Bronchial epithelial cell (primary cell): ENCODE measurements around the gene THOC1. TPM values are rescaled to one million over a fixed set of nuclear protein-coding genes. Genes with fewer than 3 reads are reported as not detected.

Experiments used
- DNase-seq: peaks from one replicate; pipeline ENCODE4 v3.0.0-alpha.2; 2010; ENCODE audit warnings: low read depth
- FAIRE-seq: peaks from 2 replicates; lab custom pipeline; 2011; peaks lifted over from hg19 to GRCh38; lab: Jason Lieb, UNC
- H3K27me3 ChIP-seq: 2 replicates; pipeline ENCODE4 v1.5.1; 2011; ENCODE audit warnings: low read length; ENCODE audit not compliant: control insufficient read depth, insufficient read depth
- H3K36me3 ChIP-seq: 2 replicates; pipeline ENCODE4 v1.5.1; 2011; ENCODE audit warnings: low read length; ENCODE audit not compliant: control insufficient read depth, insufficient read depth
- H3K4me3 ChIP-seq: 2 replicates; pipeline ENCODE4 v1.5.1; 2011; ENCODE audit warnings: mild to moderate bottlenecking, low read depth, low read length, control low read depth
- CTCF ChIP-seq: IDR thresholded peaks from 2 replicates; pipeline ENCODE4 v1.5.1; 2011; ENCODE audit warnings: mild to moderate bottlenecking, moderate library complexity, low read length, control low read depth, inconsistent platforms; ENCODE audit not compliant: insufficient read depth, severe bottlenecking
- total RNA-seq: library from RNA; depleted of rRNA; stranded (reverse); fragments of >200 nt; gene quantifications from 2 replicates; pipeline ENCODE4 v1.2.1, GENCODE V29; 2014

The THOC1 gene
- total RNA-seq, 1 donor from 2014 or later: 32.1 TPM

DNA sequence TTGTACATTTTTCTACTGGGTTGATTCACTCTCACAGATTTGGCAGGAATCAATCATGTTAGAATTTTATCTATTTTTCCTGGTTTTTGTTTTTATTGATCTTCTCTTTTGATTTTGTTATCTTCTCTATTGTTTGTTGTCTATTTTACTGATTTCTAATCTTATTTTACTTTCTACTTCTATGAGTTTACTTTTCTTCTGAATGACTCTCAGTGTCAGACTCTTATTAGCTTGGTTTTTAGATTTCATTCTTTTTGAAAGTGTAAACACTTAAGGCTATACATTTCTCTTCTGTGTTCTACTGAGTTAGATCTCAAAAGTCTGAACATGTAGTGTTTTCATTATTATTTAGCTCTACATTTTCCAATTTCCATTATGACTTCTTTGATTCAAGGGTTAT lies 47.1 kb downstream of the THOC1 start:
- H3K36me3 ChIP-seq: peaks cover 6% of the 10 kb centered on the region
- TF ChIP-seq CTCF: no peak
- H3K27me3 ChIP-seq: no peaks in the 10 kb centered on the region
- FAIRE-seq: no peak
- H3K4me3 ChIP-seq: no peak overlapping the region
- no peak for DNase-seq

DNA sequence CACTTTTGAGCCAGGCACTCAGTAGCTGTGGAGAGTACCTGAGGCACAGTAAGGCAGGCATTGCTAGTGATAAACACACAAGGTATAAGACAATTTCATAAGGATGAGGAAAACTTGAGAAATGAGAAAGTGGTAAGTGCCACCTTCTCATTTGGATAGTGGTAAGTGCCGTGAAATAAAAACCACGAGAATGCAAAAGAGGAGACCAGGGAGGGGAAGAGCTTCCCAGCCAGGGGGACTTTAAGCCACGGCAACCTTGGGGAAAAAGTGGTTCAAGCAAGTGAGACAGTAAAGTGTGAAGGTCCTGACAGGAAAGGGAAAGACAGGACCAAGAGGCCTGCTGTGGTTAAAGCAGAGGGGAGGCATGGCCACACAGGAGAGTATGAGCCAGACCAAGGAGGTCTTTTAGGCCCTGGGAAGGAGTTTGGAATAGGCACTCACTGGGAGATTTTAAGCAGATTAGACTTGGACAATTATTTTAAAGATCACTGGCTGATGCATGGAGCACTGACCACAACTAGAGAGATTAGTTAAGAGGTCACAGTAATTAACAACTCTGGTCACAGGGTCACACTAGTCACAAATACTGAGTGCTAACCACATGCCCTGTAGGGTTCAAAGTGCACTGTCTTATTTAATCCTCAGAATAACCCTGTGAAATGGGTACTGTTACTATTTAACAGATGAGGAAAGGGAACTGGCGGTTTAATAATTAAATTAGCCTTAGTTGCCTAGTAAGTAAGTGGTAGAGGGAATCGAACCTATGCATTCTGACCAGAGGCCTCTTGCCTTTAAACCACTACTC lies 50.1 kb downstream of the THOC1 start:
- peaks cover 10% of the 10 kb centered on the region for H3K36me3 ChIP-seq
- TF ChIP-seq CTCF: no peak
- DNase-seq: no peak
- H3K4me3 ChIP-seq: no peak overlapping the region
- no peaks in the 10 kb centered on the region for H3K27me3 ChIP-seq
- no peak for FAIRE-seq

DNA sequence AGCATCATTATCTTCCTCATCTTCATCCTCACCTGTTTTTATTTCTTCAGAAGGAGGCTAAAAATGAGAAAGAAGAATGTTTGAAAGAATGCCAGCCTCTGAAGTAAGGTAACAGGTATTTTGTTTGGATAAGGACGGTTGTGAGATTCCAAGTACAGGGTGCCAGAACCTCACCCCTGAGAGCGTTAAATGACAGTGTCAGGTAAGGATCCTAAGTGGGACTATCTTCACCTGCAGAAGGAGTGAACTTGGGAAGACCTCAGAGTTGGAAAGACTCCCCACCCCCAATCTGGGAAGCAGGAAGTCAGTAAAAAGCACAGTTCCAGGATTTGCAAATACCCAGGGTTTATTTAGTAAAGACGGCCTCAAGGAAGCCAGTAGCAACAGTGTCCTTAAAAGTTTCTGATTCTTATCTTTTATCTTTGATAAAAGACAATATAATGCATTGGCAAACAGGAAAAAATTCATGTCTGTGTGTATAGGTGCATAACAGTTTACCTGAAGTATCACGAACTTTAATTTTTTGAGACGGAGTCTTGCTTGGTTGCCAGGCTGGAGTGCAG lies 52.3 kb downstream of the THOC1 start:
- H3K36me3 ChIP-seq: peaks cover 14% of the 10 kb centered on the region

GRCh38 chr18:213966-214365 lies 53.9 kb downstream of the THOC1 start:
- no peak for FAIRE-seq
- H3K4me3 ChIP-seq: no peak overlapping the region
- H3K36me3 ChIP-seq: peaks cover 14% of the 10 kb centered on the region
- no peaks in the 10 kb centered on the region for H3K27me3 ChIP-seq
- TF ChIP-seq CTCF: no peak
- DNase-seq: no peak

More for the DNA sequence above, 52.3 kb downstream of the THOC1 start:
- no peak for TF ChIP-seq CTCF
- no peak for FAIRE-seq
- no peak for DNase-seq
- Histone ChIP-seq H3K27me3 (no peaks in the 10 kb centered on the region), H3K4me3 (no peak overlapping the region)

GRCh38 chr18:213505-213904 lies 54.3 kb downstream of the THOC1 start:
- no peak for DNase-seq
- Histone ChIP-seq H3K4me3 (no peak overlapping the region), H3K36me3 (peaks cover 14% of the 10 kb centered on the region), H3K27me3 (no peaks in the 10 kb centered on the region)
- no peak for FAIRE-seq
- no peak for TF ChIP-seq CTCF

DNA sequence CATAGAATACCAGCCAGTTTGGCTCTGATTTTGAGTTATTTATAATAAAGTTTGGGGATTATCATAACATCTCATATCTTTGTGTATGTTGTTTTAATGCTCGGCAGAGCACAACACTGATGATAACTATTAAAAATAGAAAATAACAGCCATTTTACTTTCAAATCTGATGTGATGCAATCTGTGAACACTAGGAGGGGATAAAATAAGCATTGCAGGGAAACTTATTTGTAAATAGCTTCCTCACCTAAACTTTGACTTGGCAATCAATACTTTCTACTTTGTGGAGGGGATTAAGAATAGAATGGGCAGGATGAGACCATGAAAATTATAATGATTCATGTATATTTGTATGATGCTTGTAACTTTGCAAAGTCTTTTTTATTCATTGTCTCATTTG lies 55.1 kb downstream of the THOC1 start:
- peaks cover 13% of the 10 kb centered on the region for H3K36me3 ChIP-seq
- H3K4me3 ChIP-seq: no peak overlapping the region
- FAIRE-seq: no peak
- TF ChIP-seq CTCF: no peak
- no peak for DNase-seq
- H3K27me3 ChIP-seq: no peaks in the 10 kb centered on the region
